HG03575 (cell line): ENCODE measurements around the gene FGD2.
"Not testable (repeated sequence)": the region's sequence is repeated elsewhere in the genome, so short reads cannot be mapped to it uniquely, and the experiment has no call there.

ENCODE experiments used
- ATAC-seq: cut with Tn5 transposase; IDR thresholded peaks from one replicate; pipeline ENCODE4 v1.9.1; 2021; ENCODE audit not compliant: unreplicated experiment, insufficient number of reproducible peaks, low FRiP score; ENCODE audit errors: extremely low read depth

The FGD2 gene

GRCh38 chr6:37027811-37028469 is 22.5 kb downstream of the FGD2 start:
- ATAC-seq: no peak

- no peak for ATAC-seq
These were observed 24.0 kb downstream of the FGD2 start for GRCh38 chr6:37029249-37029971.

- ATAC-seq: no peak
These were observed 25.1 kb downstream of the FGD2 start for GRCh38 chr6:37030599-37030998.

GRCh38 chr6:37032239-37032638 is 26.8 kb downstream of the FGD2 start:
- ATAC-seq: no peak

- ATAC-seq: no peak
These were observed 27.8 kb downstream of the FGD2 start for GRCh38 chr6:37033255-37033654.

- ATAC-seq: no peak
These were observed 28.7 kb downstream of the FGD2 start for GRCh38 chr6:37033819-37034795.

GRCh38 chr6:37036146-37036545 is 30.7 kb downstream of the FGD2 start:
- no peak for ATAC-seq

GRCh38 chr6:37038292-37039198 is 33.1 kb downstream of the FGD2 start:
- no peak for ATAC-seq

- no peak for ATAC-seq
These were observed 34.5 kb downstream of the FGD2 start for GRCh38 chr6:37039958-37040357.

- no peak for ATAC-seq
These were observed 36.1 kb downstream of the FGD2 start for GRCh38 chr6:37041521-37041920.

GRCh38 chr6:37042150-37042549 is 36.7 kb downstream of the FGD2 start:
- no peak for ATAC-seq

GRCh38 chr6:37043091-37043490 is 37.6 kb downstream of the FGD2 start:
- not testable (repeated sequence) for ATAC-seq

GRCh38 chr6:37047346-37047688 is 41.9 kb downstream of the FGD2 start:
- no peak for ATAC-seq

- ATAC-seq: no peak
These were observed 42.4 kb downstream of the FGD2 start for GRCh38 chr6:37047689-37048402.

GRCh38 chr6:37048403-37048850 is 43.0 kb downstream of the FGD2 start:
- ATAC-seq: no peak

- ATAC-seq: no peak
These were observed 43.6 kb downstream of the FGD2 start for GRCh38 chr6:37048851-37049757.

- ATAC-seq: no peak
These were observed 44.2 kb downstream of the FGD2 start for GRCh38 chr6:37049758-37050044.
